ENCODE measurements around the gene MBD5.

DNA sequence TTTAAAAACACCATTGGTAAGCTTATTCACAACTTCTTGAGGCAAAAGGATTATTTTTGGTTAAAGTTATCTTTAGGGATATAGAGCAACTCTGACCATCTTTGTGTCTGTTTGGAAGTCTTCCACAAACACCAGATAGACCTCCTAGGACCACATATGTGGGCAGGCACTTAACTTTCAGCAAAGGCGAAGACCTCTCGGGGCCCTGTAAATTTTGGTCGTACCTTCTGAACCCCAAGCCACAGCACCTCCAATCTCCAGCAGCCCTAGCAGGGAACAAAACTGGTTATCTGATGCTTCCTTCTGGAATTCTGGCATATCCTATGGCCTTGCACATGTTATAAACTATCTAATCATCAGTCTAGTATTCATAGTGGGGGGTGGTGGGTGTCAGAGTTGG lies 114.8 kb downstream of the MBD5 start:
- TF ChIP-seq, protein P1, sequence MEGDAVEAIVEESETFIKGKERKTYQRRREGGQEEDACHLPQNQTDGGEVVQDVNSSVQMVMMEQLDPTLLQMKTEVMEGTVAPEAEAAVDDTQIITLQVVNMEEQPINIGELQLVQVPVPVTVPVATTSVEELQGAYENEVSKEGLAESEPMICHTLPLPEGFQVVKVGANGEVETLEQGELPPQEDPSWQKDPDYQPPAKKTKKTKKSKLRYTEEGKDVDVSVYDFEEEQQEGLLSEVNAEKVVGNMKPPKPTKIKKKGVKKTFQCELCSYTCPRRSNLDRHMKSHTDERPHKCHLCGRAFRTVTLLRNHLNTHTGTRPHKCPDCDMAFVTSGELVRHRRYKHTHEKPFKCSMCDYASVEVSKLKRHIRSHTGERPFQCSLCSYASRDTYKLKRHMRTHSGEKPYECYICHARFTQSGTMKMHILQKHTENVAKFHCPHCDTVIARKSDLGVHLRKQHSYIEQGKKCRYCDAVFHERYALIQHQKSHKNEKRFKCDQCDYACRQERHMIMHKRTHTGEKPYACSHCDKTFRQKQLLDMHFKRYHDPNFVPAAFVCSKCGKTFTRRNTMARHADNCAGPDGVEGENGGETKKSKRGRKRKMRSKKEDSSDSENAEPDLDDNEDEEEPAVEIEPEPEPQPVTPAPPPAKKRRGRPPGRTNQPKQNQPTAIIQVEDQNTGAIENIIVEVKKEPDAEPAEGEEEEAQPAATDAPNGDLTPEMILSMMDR (conservative IDR thresholded peaks at IDR 0.05; ENCODE audit: low read depth, low read length): no peak
- no peak for TF ChIP-seq EZH2phosphoT487 (IDR thresholded peaks at IDR 0.05; ENCODE audit: borderline replicate concordance, low read length)
